RWPE2 (cell line): ENCODE results near the gene IRGQ.

Source experiments
- ATAC-seq: fragments of 200-7000 bp; cut with Tn5 transposase; 3 replicates; pipeline ENCODE4 v1.9.1; 2021; ENCODE audit warnings: low read depth
- DNase-seq: peaks from one replicate; pipeline ENCODE4 v3.0.0-alpha.2; 2020; ENCODE audit warnings: low spot score
- H3K27ac ChIP-seq: fragments of 450-650 bp; 2 replicates; pipeline ENCODE4 v1.5.1; 2017; ENCODE audit warnings: mild to moderate bottlenecking; ENCODE audit not compliant: poor library complexity, severe bottlenecking
- H3K27me3 ChIP-seq: fragments of 250-450 bp; sonication (Bioruptor Pico); 2 replicates; pipeline ENCODE4 v1.5.1; 2021; ENCODE audit warnings: mild to moderate bottlenecking, moderate library complexity; ENCODE audit not compliant: insufficient read depth, poor library complexity, severe bottlenecking
- H3K36me3 ChIP-seq: fragments of 250-450 bp; sonication (Bioruptor Pico); 2 replicates; pipeline ENCODE4 v1.5.1; 2020; ENCODE audit warnings: low read depth, mild to moderate bottlenecking, moderate library complexity
- H3K4me1 ChIP-seq: fragments of 250-450 bp; sonication (Bioruptor Pico); 2 replicates; pipeline ENCODE4 v1.5.1; 2021; ENCODE audit warnings: mild to moderate bottlenecking, moderate library complexity; ENCODE audit not compliant: insufficient read depth, poor library complexity, severe bottlenecking
- H3K4me3 ChIP-seq: fragments of 250-450 bp; sonication (Bioruptor Pico); 2 replicates; pipeline ENCODE4 v1.5.1; 2021; ENCODE audit warnings: mild to moderate bottlenecking, moderate library complexity; ENCODE audit not compliant: severe bottlenecking
- H3K9me3 ChIP-seq: fragments of 250-450 bp; sonication (Bioruptor Pico); 2 replicates; pipeline ENCODE4 v1.5.1; 2021; ENCODE audit warnings: mild to moderate bottlenecking, moderate library complexity; ENCODE audit not compliant: severe bottlenecking
- CTCF ChIP-seq: fragments of 450-650 bp; IDR thresholded peaks from one replicate; pipeline ENCODE4 v1.5.1; 2017; ENCODE audit warnings: mild to moderate bottlenecking, moderate library complexity; ENCODE audit not compliant: poor library complexity, severe bottlenecking

IRGQ gene

GRCh38 chr19:43595999-43596841 lies at the start of gene IRGQ, which contains the start of gene ZNF576:
Gene IRGQ (minus strand): TSS chr19:43596134. CDS start chr19:43595338, 796 bp downstream.
Gene ZNF576 (plus strand): TSS chr19:43596595. CDS start chr19:43597109, 514 bp downstream.
- DNase-seq (peak; percentile 98), ATAC-seq (peak; percentile 77)
- TF ChIP-seq CTCF = no peak
- peak within 1 kb of the TSS; percentile 56 for H3K27ac ChIP-seq
- no peaks in the 10 kb centered on the region for H3K27me3 ChIP-seq
- H3K4me3 ChIP-seq = peak within 1 kb of the TSS; percentile 59
- no peaks in the 10 kb centered on the region for H3K9me3 ChIP-seq
- no peaks in the 10 kb centered on the region for H3K4me1 ChIP-seq
- H3K36me3 ChIP-seq = peaks cover 22% of the 10 kb centered on the region

- no peak overlapping the region for H3K27ac ChIP-seq
- H3K27me3 ChIP-seq = peaks cover under 1% of the 10 kb centered on the region
- no peak for ATAC-seq
- H3K36me3 ChIP-seq = peaks cover 18% of the 10 kb centered on the region
- H3K4me1 ChIP-seq = no peaks in the 10 kb centered on the region
- TF ChIP-seq CTCF = no peak
- H3K4me3 ChIP-seq = no peak overlapping the region
- no peaks in the 10 kb centered on the region for H3K9me3 ChIP-seq
- DNase-seq = no peak
Observed at GRCh38 chr19:43644181-43644580, 48.2 kb upstream of the IRGQ start.

GRCh38 chr19:43643326-43643725 lies 47.4 kb upstream of the IRGQ start:
- ATAC-seq (no peak), DNase-seq (no peak)
- Histone ChIP-seq H3K4me3 (no peak overlapping the region), H3K9me3 (no peaks in the 10 kb centered on the region), H3K27me3 (peaks cover 9% of the 10 kb centered on the region), H3K36me3 (peaks cover 9% of the 10 kb centered on the region), H3K4me1 (no peaks in the 10 kb centered on the region), H3K27ac (no peak overlapping the region)
- no peak for TF ChIP-seq CTCF

- Histone ChIP-seq H3K4me1 (no peaks in the 10 kb centered on the region), H3K27me3 (peaks cover 15% of the 10 kb centered on the region), H3K27ac (no peak overlapping the region), H3K36me3 (peaks cover 5% of the 10 kb centered on the region; the same call in 1 of the 2 replicates), H3K4me3 (no peak overlapping the region), H3K9me3 (no peaks in the 10 kb centered on the region)
- no peak for DNase-seq
- TF ChIP-seq CTCF = no peak
- ATAC-seq = no peak
Observed at GRCh38 chr19:43642531-43642930, 46.6 kb upstream of the IRGQ start.

- no peak for TF ChIP-seq CTCF
- DNase-seq (no peak), ATAC-seq (no peak)
Observed at GRCh38 chr19:43641333-43641732, 45.4 kb upstream of the IRGQ start.

More at GRCh38 chr19:43641333-43641732, 45.4 kb upstream of the IRGQ start:
- H3K27me3 ChIP-seq = peaks cover 15% of the 10 kb centered on the region
- H3K9me3 ChIP-seq = no peaks in the 10 kb centered on the region
- no peaks in the 10 kb centered on the region for H3K36me3 ChIP-seq
- H3K4me3 ChIP-seq = no peak overlapping the region
- H3K4me1 ChIP-seq = no peaks in the 10 kb centered on the region
- H3K27ac ChIP-seq = no peak overlapping the region
